Activated naive CD8-positive, alpha-beta T cell treated with anti-CD3 and anti-CD28 coated beads for 36 hours (primary cell): ENCODE results near the gene KCNJ16. TPM values are rescaled to one million over a fixed set of nuclear protein-coding genes. Genes with fewer than 3 reads are reported as not detected.
A peak's percentile ranks its signal among the peaks of the same experiment; 100 is the strongest.

Experiments
- DNase-seq: peaks from one replicate; pipeline ENCODE4 v3.0.0; 2021
- H3K27ac Mint-ChIP-seq: one replicate; pipeline ENCODE4 v1.8.0; 2022; ENCODE audit warnings: mild to moderate bottlenecking, moderate library complexity, mixed read lengths
- H3K27me3 Mint-ChIP-seq: one replicate; pipeline ENCODE4 v1.8.0; 2022; ENCODE audit warnings: mild to moderate bottlenecking, mixed read lengths
- H3K36me3 Mint-ChIP-seq: one replicate; pipeline ENCODE4 v1.8.0; 2021; ENCODE audit warnings: mild to moderate bottlenecking, mixed read lengths
- H3K4me1 Mint-ChIP-seq: one replicate; pipeline ENCODE4 v1.8.0; 2021; ENCODE audit warnings: mixed read lengths
- H3K4me3 Mint-ChIP-seq: one replicate; pipeline ENCODE4 v1.8.0; 2022; ENCODE audit warnings: mild to moderate bottlenecking, moderate library complexity, mixed read lengths
- H3K9me3 Mint-ChIP-seq: one replicate; pipeline ENCODE4 v1.8.0; 2022; ENCODE audit warnings: mixed read lengths
- total RNA-seq, 2 experiments: library from RNA; stranded (reverse); gene quantifications; one replicate each; pipeline ENCODE4 v1.2.3, GENCODE V29; 2021

The KCNJ16 gene
- total RNA-seq, 2 experiments from 2014 or later = not detected

DNA sequence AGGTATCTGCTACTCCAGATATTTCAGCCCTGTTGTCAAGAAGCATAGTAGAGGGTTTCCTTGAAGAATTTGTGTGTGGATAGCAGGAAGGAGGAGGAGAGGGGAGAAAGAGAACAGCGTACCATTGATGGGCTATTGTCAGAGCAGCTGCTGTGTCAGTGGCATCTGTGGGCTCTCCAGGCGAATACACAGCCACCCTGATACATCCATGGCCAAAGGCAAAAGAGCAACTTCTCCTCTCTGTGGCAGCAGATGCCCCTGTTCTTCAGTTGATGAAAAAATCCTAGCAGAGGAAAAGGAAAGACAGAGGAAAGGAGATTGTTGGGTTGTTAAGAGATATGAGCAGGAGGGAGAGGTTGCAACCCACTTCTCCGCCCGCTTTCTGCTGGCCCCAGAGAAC lies 82.1 kb downstream of the KCNJ16 start:
- Mint-ChIP-seq H3K4me3 (no peak overlapping the region), H3K4me1 (no peaks in the 10 kb centered on the region), H3K9me3 (no peaks in the 10 kb centered on the region), H3K36me3 (no peaks in the 10 kb centered on the region), H3K27ac (no peak overlapping the region), H3K27me3 (peaks cover 15% of the 10 kb centered on the region)
- no peak for DNase-seq

DNA sequence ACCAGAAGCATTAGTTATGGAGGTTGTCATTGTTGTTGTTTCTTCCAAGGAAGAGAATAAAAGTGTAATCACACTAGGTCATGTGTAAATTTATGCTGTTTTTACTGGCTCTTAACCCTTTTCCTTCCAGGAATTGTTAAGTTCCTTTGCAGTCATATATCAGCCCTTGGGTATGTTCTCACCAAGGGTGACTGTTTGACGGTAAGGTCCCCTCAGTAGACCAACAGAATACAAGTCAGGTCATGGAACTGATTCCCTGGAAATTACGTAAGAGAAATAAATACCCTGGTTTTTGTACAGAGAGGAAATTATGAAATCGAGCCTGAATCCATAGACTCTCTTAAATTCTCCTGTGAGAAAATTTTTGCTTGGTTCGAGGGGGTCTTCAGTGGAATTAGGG lies 83.2 kb downstream of the KCNJ16 start:
- no peak overlapping the region for H3K4me3 Mint-ChIP-seq
- H3K27me3 Mint-ChIP-seq = peaks cover 16% of the 10 kb centered on the region
- no peak overlapping the region for H3K27ac Mint-ChIP-seq
- no peaks in the 10 kb centered on the region for H3K36me3 Mint-ChIP-seq
- H3K9me3 Mint-ChIP-seq = no peaks in the 10 kb centered on the region
- DNase-seq = no peak
- no peaks in the 10 kb centered on the region for H3K4me1 Mint-ChIP-seq

DNA sequence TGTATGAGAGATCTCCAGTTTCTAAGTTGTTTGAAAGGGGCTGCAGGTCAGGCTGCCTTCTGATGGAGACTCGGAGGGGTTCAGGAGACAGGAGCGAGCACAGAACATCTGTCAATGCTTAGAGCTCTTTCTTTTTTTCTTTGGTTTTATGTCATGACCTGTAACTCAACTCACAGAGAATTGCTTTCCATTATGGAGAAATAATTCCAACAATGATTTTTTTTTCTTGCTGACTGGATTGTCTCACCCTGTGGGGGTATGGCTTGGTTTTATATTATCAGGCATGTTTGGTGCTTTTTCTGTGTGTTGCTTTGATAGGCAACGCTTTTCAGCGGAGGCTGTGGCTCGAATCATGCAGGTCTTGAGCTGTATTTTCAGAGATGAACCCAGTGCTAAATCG lies 83.6 kb downstream of the KCNJ16 start:
- Mint-ChIP-seq H3K27ac (no peak overlapping the region), H3K36me3 (no peaks in the 10 kb centered on the region), H3K9me3 (no peaks in the 10 kb centered on the region), H3K4me3 (no peak overlapping the region), H3K4me1 (no peaks in the 10 kb centered on the region), H3K27me3 (peaks cover 18% of the 10 kb centered on the region)
- no peak for DNase-seq

DNA sequence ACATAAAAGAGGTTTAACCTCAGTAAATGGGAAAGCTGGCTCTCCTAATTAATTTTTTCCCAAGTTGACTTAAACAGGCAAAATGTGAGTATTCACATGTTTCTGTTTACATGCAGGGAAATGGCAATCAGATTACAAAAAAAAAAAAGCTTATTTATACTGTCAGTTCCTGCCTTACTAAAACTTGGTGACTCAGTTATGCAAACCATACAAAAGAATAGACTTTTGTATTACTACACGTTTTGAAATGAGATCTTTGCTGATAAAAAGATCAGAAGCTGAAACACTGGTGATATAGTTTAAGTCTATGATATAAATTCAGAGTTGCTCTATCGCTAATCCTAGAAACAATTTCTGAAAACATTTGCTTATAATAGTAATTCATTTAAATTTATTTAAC lies 85.0 kb downstream of the KCNJ16 start:
- no peaks in the 10 kb centered on the region for H3K36me3 Mint-ChIP-seq
- no peaks in the 10 kb centered on the region for H3K4me1 Mint-ChIP-seq
- peaks cover 24% of the 10 kb centered on the region for H3K27me3 Mint-ChIP-seq
- no peak overlapping the region for H3K27ac Mint-ChIP-seq
- no peak for DNase-seq
- no peak overlapping the region for H3K4me3 Mint-ChIP-seq
- no peaks in the 10 kb centered on the region for H3K9me3 Mint-ChIP-seq

DNA sequence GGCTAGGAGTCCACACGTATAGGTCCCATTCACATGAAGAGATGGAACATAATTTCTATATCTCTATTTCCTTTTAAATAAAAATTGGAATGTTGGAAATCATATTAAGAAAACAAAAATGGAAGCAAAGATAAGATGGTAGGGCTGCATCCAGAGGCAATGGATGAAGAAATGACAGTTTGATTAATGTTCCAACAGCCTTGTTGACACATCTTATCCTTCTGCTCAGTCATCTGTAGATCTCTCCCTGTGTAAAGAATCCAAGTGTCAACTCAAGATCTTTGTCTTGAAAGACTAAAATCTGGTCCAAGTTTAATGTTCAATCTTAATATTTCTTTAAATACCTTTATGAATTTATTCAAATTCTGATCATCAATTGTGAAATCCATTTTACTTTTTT lies 86.5 kb downstream of the KCNJ16 start:
- H3K4me3 Mint-ChIP-seq = no peak overlapping the region
- no peaks in the 10 kb centered on the region for H3K9me3 Mint-ChIP-seq
- peaks cover 30% of the 10 kb centered on the region for H3K27me3 Mint-ChIP-seq
- H3K36me3 Mint-ChIP-seq = no peaks in the 10 kb centered on the region
- H3K4me1 Mint-ChIP-seq = no peaks in the 10 kb centered on the region
- DNase-seq = no peak
- no peak overlapping the region for H3K27ac Mint-ChIP-seq

DNA sequence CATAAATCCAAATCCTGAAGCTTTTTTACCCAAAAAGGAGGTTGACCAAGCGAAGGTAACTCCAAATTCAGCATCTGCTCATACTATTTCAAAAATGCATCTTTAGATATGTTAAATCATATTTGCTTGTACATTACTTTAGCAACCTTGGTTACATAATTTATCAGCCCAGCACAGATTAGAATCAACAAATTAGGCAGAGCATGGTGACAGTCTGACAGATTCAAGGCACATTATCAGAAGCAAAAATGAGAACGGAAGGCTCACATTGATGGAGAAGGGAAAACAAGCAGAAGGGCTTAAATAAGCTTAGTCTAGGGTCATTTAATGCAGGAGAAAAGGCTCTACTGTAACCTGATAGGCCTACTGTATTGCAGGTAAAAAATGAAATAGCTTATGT lies 90.4 kb downstream of the KCNJ16 start:
- H3K4me1 Mint-ChIP-seq = peaks cover 16% of the 10 kb centered on the region
- no peaks in the 10 kb centered on the region for H3K9me3 Mint-ChIP-seq
- H3K27me3 Mint-ChIP-seq = peaks cover 56% of the 10 kb centered on the region
- no peak overlapping the region for H3K27ac Mint-ChIP-seq
- H3K36me3 Mint-ChIP-seq = no peaks in the 10 kb centered on the region
- no peak overlapping the region for H3K4me3 Mint-ChIP-seq
- no peak for DNase-seq

DNA sequence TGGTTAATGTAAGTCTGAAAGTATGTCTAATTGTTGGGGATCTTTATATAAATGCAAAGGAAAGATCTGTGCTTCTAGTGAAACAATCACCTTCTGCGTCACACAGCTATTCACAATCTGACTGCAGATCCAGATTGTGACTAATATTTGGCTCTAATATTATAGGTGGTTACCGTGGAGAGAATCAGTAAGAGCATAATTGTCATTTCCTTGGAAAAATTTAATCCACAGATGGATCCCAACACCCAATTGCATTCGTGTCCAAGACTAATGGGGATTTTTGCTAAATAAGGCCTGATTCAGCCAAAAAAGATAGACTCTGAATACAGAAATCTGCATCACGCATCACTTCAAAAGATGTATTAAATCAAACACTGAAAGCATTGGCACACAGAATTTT lies 91.6 kb downstream of the KCNJ16 start:
- H3K27ac Mint-ChIP-seq = no peak overlapping the region
- no peaks in the 10 kb centered on the region for H3K36me3 Mint-ChIP-seq
- no peak overlapping the region for H3K4me3 Mint-ChIP-seq
- peaks cover 61% of the 10 kb centered on the region for H3K27me3 Mint-ChIP-seq
- peaks cover 16% of the 10 kb centered on the region for H3K4me1 Mint-ChIP-seq
- H3K9me3 Mint-ChIP-seq = no peaks in the 10 kb centered on the region
- no peak for DNase-seq

DNA sequence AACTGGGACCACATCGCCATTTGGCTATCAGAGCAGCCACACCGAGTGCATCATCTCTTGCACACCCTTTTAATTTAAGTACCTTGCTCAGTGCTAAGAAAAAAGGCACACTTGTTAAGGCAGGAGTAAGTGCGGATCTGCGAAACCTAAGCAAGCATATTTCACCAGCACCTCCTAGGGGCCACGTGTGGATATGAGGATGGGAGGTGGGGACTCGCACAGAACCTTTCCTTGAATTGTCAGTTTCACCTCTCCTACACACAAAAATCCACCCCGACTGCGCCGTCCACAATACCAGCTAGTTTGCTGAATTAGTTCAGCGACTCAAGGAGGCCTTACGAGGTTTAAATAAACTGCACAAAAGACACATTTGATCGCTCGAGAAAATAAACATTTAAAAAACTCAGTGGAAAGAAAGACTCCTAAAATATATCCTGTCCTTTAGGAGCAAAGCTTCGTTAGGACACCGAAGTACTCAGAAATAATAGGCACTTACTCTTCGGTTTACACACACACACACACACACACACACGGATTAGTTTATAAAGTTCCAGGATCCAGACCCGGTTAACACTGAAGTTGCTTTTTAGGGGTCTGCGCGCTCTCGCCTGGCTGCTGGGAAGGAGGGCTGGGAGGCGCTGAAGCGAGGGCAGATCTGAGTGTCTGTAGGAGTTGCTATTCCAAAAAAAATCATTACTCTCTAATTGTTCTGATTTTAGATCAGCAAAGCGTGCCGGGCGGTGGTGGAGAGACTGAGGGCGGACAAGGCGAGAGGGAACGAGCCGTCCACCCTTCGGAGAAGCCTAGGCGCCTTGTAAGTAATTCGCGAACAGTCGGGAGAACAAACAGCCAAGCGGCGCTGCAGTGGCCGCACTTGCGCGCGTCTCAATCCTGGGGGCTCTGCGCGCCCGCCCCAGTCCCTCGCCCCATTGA lies 93.3 kb downstream of the KCNJ16 start:
- H3K36me3 Mint-ChIP-seq = no peaks in the 10 kb centered on the region
- H3K4me1 Mint-ChIP-seq = peaks cover 16% of the 10 kb centered on the region
- peak overlapping the region; percentile 70 for H3K4me3 Mint-ChIP-seq
- DNase-seq = peak; percentile 9
- peaks cover 70% of the 10 kb centered on the region for H3K27me3 Mint-ChIP-seq
- H3K9me3 Mint-ChIP-seq = no peaks in the 10 kb centered on the region
- no peak overlapping the region for H3K27ac Mint-ChIP-seq

DNA sequence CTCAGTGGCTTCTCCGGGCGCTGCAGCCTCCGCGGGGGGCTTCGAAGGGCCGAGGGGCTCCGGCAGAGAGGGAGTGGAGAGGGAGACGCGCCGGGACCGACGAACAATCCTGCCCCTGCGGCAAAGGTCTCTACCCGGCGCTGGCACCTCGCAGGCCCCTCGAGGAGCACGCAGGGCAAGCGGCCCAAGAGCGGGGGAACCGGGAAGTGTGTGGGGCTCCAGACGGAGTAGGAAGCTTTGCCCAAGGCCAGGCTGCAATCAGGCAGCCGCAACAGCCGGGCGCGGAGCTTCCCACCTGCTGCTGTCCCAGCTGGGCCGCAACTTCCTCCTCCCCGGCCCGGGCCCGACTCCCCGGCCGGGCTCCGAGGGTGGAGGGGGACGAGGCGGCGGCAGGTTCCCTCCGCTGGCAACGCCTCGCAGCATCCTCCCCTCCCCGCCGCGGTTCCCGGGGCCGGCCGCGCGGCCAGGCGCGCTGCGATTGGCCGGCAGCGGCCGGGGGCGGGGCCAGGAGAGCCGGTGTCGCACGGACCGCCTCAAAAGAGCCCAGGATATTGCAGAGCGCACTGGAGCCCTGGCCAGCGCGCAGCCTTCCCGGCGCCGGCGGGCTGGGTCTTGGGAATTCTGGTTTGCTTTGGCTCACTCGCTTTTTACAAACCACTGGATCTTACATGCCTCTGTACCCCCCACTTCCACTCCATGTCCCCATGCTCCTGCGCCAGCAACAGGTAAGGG lies 94.1 kb downstream of the KCNJ16 start, which contains the start of gene KCNJ2:
KCNJ2 (plus strand) TSS at position 556 of the 732 bp plus-strand sequence. CDS start 5,508 bp downstream, outside the sequence.
- Mint-ChIP-seq H3K9me3 (no peaks in the 10 kb centered on the region), H3K27ac (no peak within 1 kb of the TSS), H3K27me3 (peaks cover 67% of the 10 kb centered on the region), H3K4me1 (peaks cover 16% of the 10 kb centered on the region), H3K36me3 (no peaks in the 10 kb centered on the region), H3K4me3 (peak within 1 kb of the TSS; percentile 70)
- peak; percentile 77 for DNase-seq

DNA sequence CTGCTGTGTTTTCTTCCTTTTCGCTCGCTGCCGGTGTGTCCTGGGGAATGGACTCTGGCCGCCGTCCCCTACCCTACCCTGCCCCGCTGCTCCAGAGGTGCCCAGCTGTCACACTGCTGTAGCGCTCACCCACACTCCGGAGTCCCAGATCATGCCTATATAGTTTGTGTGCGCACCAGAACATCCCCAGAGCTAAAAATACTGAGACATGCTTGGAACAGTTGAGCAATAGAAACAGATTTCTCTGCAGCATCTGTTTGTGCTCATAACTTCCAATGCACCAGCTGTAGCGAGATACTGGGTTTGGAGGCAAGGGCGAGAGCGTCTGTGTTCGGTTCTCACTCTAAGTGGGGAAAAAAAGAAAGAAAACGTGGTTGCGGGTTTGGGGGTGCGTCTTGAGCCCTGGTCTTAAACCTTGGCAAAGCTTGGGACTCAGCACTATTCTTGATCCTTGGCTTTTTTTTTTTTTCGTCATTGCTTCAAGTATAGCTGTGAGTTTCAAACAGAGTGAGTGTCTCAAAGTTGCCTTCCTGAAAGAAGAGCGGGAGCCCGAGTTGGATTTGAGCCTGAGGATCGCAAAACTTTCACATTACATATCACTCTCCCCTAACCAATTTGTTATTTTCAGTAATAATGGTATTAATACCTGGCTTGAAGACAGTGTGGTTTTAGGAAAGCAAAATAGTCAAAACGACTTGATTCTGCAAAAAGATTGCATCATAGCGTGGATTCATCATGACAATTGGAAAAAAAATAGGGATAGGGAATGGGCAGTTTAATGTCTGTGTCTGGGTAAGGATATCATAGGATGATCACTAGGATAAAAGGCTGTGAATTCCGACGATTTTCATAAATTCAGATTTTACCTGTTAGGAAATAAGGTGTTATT lies 94.9 kb downstream of the KCNJ16 start:
- no peak for DNase-seq
- no peaks in the 10 kb centered on the region for H3K36me3 Mint-ChIP-seq
- peaks cover 16% of the 10 kb centered on the region for H3K4me1 Mint-ChIP-seq
- peaks cover 63% of the 10 kb centered on the region for H3K27me3 Mint-ChIP-seq
- no peaks in the 10 kb centered on the region for H3K9me3 Mint-ChIP-seq
- H3K4me3 Mint-ChIP-seq = peak overlapping the region; percentile 57
- no peak overlapping the region for H3K27ac Mint-ChIP-seq

DNA sequence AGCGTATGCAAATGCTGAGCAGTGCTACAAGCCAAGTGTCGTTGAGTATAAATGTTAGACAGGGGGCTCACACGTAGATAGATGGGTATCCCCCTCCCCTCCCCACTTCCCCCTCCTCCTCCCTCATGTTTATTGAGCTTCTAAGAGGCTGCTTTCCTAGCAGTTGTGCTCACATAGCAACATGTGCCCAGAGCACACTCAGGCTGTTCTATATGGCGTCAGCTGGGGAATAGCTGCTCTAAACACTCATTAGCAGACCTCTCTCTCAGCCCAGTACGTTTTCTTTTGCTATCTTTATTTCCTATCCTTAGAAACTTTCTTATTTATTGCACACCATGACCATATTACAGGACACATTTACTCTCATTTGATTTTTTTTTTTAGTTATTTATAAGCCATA lies 96.1 kb downstream of the KCNJ16 start:
- H3K36me3 Mint-ChIP-seq = no peaks in the 10 kb centered on the region
- H3K27me3 Mint-ChIP-seq = peaks cover 60% of the 10 kb centered on the region
- H3K4me1 Mint-ChIP-seq = peaks cover 16% of the 10 kb centered on the region
- no peak for DNase-seq
- no peak overlapping the region for H3K27ac Mint-ChIP-seq
- no peaks in the 10 kb centered on the region for H3K9me3 Mint-ChIP-seq
- H3K4me3 Mint-ChIP-seq = no peak overlapping the region

DNA sequence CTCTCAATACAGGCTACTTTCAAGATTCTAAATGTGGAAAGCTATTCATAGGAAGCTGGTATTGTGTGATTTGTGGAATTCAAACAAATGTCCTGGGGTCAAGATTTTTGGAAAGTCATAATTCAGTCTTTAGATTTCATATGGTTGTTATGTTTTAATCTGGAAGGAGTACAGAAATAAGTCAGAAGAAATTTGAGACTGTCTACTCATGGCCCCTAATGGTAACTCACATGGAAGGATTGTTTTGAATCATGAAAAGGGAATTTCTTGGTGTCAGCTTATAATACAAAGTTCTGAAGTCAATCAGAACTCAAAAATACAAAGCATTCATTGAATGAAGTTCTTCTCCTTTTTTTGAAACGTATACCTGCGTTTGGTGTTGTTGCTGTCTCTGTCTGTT lies 97.4 kb downstream of the KCNJ16 start:
- H3K27me3 Mint-ChIP-seq = peaks cover 49% of the 10 kb centered on the region
- H3K4me1 Mint-ChIP-seq = peaks cover 16% of the 10 kb centered on the region
- H3K36me3 Mint-ChIP-seq = no peaks in the 10 kb centered on the region
- no peak for DNase-seq
- H3K9me3 Mint-ChIP-seq = no peaks in the 10 kb centered on the region
- no peak overlapping the region for H3K4me3 Mint-ChIP-seq
- no peak overlapping the region for H3K27ac Mint-ChIP-seq

DNA sequence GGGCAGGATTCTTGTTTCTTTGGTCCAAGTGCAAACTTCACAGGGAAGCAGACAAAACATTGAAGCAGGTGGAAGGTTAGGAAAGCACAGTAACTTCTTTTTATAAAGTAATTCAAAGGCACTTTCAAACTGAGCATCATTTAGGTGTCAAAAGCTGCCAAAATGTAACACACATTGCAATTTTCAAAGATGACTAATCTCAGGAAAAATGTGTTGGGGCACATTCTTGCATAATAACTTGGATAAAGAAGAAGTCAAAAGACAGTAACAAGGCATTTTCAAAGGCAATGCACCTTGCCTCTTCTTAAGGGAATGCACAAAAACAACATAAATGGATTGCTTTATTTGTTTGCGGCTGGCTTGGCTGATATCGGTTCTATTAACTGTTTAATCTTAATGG lies 97.9 kb downstream of the KCNJ16 start:
- H3K27ac Mint-ChIP-seq = no peak overlapping the region

DNA sequence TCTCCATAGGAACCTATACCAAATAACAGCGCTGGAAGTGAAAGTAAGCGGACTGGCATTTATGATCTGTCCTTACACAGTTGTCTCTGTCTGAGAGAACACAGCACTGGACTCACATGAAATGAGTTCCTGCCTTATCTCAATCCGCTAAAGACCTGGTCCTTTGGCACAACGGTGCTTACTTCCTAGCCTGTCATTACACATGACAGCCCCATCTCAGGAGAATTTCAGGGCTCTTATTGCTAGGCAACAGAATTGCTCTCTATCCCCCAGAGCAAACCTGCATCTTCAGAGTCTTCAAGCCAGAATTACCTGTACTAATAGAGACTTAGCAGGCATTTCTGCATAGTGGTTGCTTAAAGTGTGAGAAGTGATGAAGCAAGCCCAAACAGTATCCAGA lies 98.7 kb downstream of the KCNJ16 start:
- H3K27me3 Mint-ChIP-seq = peaks cover 40% of the 10 kb centered on the region
- H3K4me3 Mint-ChIP-seq = no peak overlapping the region
- H3K27ac Mint-ChIP-seq = no peak overlapping the region
- H3K9me3 Mint-ChIP-seq = no peaks in the 10 kb centered on the region
- H3K36me3 Mint-ChIP-seq = no peaks in the 10 kb centered on the region
- DNase-seq = no peak
- H3K4me1 Mint-ChIP-seq = peaks cover 9% of the 10 kb centered on the region

More for the DNA sequence above, 97.9 kb downstream of the KCNJ16 start:
- no peak overlapping the region for H3K4me3 Mint-ChIP-seq
- peaks cover 16% of the 10 kb centered on the region for H3K4me1 Mint-ChIP-seq
- DNase-seq = no peak
- no peaks in the 10 kb centered on the region for H3K9me3 Mint-ChIP-seq
- no peaks in the 10 kb centered on the region for H3K36me3 Mint-ChIP-seq
- H3K27me3 Mint-ChIP-seq = peaks cover 45% of the 10 kb centered on the region

DNA sequence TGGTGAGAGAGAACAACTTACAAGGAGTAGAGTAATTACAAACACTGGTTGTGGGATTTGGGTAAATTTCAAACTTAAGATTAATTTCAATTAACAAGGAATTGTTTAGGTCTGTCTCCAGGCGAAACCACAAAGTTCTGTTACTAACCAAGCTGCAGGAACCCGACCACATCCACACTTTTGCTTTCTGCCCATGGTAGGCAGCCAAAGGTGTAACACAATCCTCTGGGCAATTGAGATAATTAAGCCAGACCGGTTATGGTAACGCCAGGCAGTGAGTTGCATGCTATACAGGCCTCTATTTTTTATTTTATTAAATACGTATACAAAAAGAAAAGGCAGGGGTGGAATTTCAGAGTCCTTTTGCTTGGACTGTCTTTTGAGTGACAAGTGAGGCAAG lies 106.4 kb downstream of the KCNJ16 start:
- H3K36me3 Mint-ChIP-seq = no peaks in the 10 kb centered on the region
- H3K4me3 Mint-ChIP-seq = no peak overlapping the region
- H3K27ac Mint-ChIP-seq = no peak overlapping the region
- H3K27me3 Mint-ChIP-seq = peaks cover 8% of the 10 kb centered on the region
- DNase-seq = no peak
- H3K9me3 Mint-ChIP-seq = no peaks in the 10 kb centered on the region
- H3K4me1 Mint-ChIP-seq = no peaks in the 10 kb centered on the region
